Cardiac fibroblast (primary cell): ENCODE data around the gene CDRT4.

Source experiments
- DNase-seq, 2 donors: peaks; one replicate each; pipeline versions ENCODE4 v3.0.0 to v3.0.0-alpha.2; 2010; ENCODE audit warnings: low read depth in 2 of 2
- H3K4me3 ChIP-seq, 2 donors: replicated peaks in 1 of 2; 1 replicate in 1 of 2; 2 replicates in 1 of 2; pipeline ENCODE4 v1.5.1; 2011; ENCODE audit warnings: low read depth in 2 of 2, low read length in 2 of 2, mild to moderate bottlenecking in 2 of 2, moderate library complexity in 1 of 2
- TF ChIP-seq, protein P1 (sequence below): IDR thresholded peaks from one replicate; pipeline ENCODE4 v1.5.1; 2011; ENCODE audit warnings: low read depth, mild to moderate bottlenecking, low read length, inconsistent platforms

CDRT4 gene

DNA sequence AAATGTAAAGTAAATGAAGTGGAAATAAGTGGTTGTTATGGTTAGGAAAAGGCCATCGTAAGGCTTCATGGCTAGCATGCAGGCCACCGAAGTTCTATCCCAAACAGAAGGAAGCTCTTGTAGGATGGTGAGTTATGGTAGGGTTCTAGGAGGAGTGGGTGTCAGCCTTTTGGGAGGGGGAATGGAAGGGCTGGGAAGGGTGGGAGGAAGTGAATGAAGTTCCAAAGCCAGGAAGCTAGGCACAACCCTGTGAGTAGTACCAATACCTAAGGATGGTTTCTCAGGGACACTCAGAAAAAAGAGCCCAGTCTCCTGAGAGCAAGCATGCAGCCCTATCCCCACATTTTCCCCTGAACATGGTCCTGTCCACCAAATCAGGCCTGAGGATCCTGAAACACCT is 36.3 kb upstream of the CDRT4 start:
- no peak overlapping the region for H3K4me3 ChIP-seq
- TF ChIP-seq, protein P1, sequence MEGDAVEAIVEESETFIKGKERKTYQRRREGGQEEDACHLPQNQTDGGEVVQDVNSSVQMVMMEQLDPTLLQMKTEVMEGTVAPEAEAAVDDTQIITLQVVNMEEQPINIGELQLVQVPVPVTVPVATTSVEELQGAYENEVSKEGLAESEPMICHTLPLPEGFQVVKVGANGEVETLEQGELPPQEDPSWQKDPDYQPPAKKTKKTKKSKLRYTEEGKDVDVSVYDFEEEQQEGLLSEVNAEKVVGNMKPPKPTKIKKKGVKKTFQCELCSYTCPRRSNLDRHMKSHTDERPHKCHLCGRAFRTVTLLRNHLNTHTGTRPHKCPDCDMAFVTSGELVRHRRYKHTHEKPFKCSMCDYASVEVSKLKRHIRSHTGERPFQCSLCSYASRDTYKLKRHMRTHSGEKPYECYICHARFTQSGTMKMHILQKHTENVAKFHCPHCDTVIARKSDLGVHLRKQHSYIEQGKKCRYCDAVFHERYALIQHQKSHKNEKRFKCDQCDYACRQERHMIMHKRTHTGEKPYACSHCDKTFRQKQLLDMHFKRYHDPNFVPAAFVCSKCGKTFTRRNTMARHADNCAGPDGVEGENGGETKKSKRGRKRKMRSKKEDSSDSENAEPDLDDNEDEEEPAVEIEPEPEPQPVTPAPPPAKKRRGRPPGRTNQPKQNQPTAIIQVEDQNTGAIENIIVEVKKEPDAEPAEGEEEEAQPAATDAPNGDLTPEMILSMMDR = no peak
- no peak for DNase-seq

- DNase-seq = peak; percentile 96
- peak overlapping the region in 1 of 2 donors; percentile 24 for H3K4me3 ChIP-seq
- TF ChIP-seq, protein P1 = peak; percentile 88
These were observed 35.1 kb upstream of the CDRT4 start for GRCh38 chr17:15502369-15503112.

GRCh38 chr17:15501793-15502192 is 34.4 kb upstream of the CDRT4 start:
- TF ChIP-seq, protein P1 = no peak
- no peak overlapping the region for H3K4me3 ChIP-seq
- no peak for DNase-seq

GRCh38 chr17:15501282-15501681 is 33.9 kb upstream of the CDRT4 start:
- no peak overlapping the region for H3K4me3 ChIP-seq
- peak in 1 of 2 donors; percentile 33 for DNase-seq
- TF ChIP-seq, protein P1 = no peak

GRCh38 chr17:15498107-15498506 is 30.7 kb upstream of the CDRT4 start:
- no peak overlapping the region for H3K4me3 ChIP-seq
- TF ChIP-seq, protein P1 = no peak
- peak in 1 of 2 donors; percentile 23 for DNase-seq

- H3K4me3 ChIP-seq = no peak overlapping the region
- TF ChIP-seq, protein P1 = no peak
- no peak for DNase-seq
These were observed 29.6 kb upstream of the CDRT4 start for GRCh38 chr17:15496735-15497670.
